ENCODE data around the gene CSH1.
A peak's percentile ranks its signal among the peaks of the same experiment; 100 is the strongest.
"Not testable (repeated sequence)": the region's sequence is repeated elsewhere in the genome, so short reads cannot be mapped to it uniquely, and the experiment has no call there.

The CSH1 gene

DNA sequence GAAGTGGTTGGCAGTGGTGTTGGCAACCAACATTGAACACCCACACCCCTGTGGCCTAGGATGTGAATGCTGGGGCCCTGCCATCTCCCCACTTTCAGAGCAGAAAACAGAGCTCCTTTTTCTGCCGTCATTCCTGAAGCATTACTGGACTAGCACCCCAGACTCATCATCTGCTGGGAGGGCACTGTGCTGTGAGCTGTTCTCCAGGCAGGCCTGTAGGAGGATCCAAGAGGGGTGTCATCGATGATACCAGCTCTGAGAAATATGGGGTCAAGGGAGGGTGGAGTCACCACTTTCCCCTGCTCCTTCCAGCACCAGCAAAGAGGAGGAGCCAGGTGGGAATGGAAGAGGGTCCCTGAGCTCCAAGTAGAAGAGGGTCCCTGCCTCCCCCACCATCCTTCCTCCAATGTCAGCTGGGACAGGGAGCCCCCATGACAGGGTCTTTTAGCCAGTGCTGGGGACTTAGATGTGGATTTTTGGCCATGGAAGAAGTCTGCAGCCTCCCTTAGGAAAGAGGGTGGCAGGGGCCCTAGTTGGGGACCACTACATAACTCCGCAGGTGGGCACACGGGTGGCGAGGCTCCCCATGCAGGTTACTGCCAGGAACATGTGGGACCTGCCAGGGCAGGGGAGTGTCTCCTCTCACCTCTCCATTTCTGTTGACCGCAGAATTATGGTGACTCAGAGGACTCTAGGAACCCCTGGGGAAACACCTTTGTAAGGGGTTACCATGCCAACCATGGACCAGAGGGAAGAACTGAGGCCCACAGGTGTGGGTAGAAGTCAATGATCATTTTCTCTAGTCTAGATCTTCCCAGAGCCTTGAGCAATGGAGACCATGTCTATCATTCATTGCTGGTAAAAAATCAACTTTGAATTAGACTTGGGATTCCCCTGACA lies 2.8 kb upstream of the CSH1 start:
- not testable (repeated sequence) for DNase-seq

DNA sequence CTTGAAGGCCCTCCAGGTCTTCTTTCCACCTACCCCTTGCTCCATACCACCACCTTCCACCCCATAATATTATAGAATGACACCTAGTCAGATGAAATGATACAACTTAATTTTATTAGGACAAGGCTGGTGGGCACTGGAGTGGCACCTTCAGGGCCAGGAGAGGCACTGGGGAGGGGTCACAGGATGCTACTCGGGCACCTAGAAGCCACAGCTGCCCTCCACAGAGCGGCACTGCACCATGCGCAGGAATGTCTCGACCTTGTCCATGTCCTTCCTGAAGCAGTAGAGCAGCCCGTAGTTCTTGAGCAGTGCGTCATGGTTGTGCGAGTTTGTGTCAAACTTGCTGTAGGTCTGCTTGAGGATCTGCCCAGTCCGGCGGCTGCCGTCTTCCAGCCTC lies 1.6 kb downstream of the CSH1 start:
- not testable (repeated sequence) for DNase-seq

DNA sequence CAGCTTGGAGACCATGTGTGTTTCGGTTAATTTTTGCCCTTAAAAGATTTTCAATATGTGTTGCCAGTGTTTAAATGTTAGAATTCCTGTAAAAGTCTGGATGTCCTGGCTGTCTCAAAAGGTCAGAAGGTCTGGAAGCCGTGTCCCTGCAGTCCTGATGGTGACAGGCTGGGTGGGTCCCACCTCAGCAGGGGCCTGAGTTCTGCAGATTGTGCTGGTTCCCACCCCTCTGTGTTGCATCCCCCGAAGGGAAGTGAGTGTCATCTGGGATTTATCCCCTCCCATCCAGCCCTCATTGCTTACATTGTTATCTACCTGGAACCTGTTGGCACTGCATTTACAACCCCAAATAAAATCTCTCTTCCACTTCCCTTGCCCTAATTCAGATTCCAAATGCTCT lies 2.4 kb downstream of the CSH1 start:
- not testable (repeated sequence) for DNase-seq

GRCh38 chr17:63892316-63893037 lies 3.9 kb downstream of the CSH1 start:
- DNase-seq = not testable (repeated sequence)

- peak; percentile 54 for DNase-seq
Measured at GRCh38 chr17:63889026-63889848, 7.1 kb downstream of the CSH1 start.

GRCh38 chr17:63885119-63885518 lies 11.3 kb downstream of the CSH1 start:
- DNase-seq = peak; percentile 35

DNA sequence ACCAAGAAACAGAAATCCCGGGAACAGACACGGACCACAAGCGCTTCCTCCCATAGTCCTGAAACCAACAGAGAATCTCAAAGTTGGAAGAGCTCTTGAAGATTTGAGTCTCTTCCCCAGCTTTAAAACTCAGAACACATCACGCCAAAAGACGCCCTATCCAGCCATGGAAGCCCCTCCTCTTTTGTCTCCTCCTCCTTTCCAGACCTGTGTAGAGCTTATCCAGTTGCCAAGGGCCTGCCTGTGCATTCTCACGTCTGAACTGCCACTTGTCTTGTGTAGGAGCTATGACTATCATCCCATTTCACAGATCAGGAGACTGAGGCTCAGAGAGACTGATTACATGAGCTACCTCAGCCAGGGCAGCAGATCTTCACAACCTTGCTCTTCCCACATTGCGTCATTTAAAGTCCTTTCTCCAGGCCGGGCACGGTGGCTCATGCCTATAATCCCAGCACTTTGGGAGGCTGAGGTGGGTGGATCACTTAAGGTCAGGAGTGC lies 13.7 kb downstream of the CSH1 start:
- peak; percentile 18 for DNase-seq

DNA sequence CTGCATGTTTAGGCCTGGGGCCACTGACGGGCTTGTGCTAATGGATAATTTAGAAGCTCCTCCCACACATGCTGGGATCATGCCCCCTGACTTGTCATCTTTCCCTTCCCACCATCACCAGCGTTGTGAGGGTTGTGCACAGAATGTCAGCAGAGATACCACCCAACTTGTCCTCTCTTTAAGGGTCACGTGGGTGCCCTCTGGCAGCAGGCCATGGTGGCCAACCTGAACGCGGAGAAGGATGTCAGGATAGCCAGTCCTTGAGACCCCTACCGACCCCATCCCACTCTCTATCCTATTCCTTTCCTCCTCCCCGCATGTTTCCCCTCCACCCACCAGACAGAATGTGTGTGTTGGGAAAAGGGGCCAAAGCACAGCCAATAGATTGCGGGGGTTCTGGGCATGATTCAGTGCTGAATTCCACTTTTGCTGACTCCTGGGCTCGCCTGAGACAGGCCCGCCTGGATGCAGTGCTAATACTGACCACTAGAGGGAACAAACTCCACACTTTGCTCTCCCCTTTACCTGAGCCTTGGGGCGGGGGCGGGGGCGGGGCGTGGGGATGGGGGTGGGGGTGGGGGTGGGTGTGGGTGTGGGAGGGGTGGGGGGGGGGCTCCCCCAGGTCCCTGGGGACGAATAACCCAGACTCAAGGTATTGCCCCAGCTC lies 14.3 kb downstream of the CSH1 start, which contains the start of gene GH2:
GH2 (minus strand) TSS at position 10 of the 667 bp plus-strand sequence. CDS start 143 bp downstream, outside the sequence.
- peak; percentile 79 for DNase-seq

DNA sequence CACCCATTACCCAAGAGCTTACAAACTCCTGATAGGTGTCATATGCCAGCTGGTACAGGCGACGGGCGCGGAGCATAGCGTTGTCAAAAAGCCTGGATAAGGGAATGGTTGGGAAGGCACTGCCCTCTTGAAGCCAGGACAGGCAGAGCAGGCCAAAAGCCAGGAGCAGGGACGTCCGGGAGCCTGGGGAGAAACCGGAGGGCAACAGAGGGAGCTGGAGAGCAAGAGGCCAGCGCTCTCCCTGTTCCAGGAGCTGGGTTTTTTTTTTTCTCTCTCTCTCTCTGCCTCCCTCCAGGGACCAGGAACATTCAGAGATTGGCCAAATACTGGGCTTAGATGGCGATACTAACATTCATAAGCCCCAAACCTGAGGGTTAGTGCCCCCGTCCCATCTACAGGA lies 15.0 kb downstream of the CSH1 start:
- not testable (repeated sequence) for DNase-seq

- peak; percentile 45 for DNase-seq
Measured at GRCh38 chr17:63880706-63881105, 15.7 kb downstream of the CSH1 start.

GRCh38 chr17:63878413-63878812 lies 18.0 kb downstream of the CSH1 start:
- not testable (repeated sequence) for DNase-seq

DNA sequence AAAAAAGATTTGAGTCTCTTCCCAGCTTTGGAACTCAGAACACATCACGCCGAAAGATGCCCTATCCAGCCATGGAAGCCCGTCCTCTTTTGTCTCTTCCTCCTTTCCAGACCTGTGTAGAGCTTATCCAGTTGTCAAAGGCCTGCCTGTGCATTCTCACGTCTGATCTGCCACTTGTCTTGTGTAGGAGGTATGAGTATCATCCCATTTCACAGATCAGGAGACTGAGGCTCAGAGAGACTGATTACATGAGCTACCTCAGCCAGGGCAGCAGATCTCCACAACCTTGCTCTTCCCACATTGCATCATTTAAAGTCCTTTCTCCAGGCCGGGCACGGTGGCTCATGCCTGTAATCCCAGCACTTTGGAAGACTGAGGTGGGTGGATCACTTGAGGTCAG lies 21.7 kb downstream of the CSH1 start:
- DNase-seq = not testable (repeated sequence)

GRCh38 chr17:63874061-63874626 lies 22.2 kb downstream of the CSH1 start:
- not testable (repeated sequence) for DNase-seq

GRCh38 chr17:63873577-63873976 lies 22.8 kb downstream of the CSH1 start, which contains the start of gene CSH2:
Gene CSH2 (minus strand): TSS chr17:63873677. CDS start chr17:63873614, 63 bp downstream.
- DNase-seq = not testable (repeated sequence)

- DNase-seq = not testable (repeated sequence)
Measured at GRCh38 chr17:63871646-63872365, 24.6 kb downstream of the CSH1 start.

GRCh38 chr17:63870292-63870665 lies 26.1 kb downstream of the CSH1 start:
- not testable (repeated sequence) for DNase-seq

GRCh38 chr17:63869491-63870291 lies 26.7 kb downstream of the CSH1 start:
- not testable (repeated sequence) for DNase-seq

GRCh38 chr17:63866625-63867024 lies 29.7 kb downstream of the CSH1 start:
- DNase-seq = not testable (repeated sequence)

DNA sequence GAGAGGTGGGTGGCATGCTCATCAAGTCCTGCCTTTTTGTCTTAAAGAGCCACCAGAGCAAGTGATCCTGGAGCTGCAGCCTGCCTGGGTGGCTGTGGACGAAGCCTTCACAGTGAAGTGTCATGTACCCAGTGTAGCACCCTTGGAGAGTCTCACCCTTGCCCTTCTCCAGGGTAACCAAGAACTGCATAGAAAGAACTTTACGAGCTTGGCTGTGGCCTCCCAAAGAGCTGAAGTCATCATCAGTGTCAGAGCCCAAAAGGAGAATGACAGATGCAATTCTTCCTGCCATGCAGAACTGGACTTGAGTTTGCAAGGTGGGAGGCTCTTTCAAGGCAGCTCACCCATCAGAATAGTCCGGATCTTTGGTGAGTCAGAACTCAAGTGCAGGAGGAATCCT lies 37.1 kb downstream of the CSH1 start:
- DNase-seq = no peak

GRCh38 chr17:63856425-63856824 lies 39.9 kb downstream of the CSH1 start:
- DNase-seq = not testable (repeated sequence)
